Measurements from ENCODE around the gene SKI. TPM values are rescaled to one million over a fixed set of nuclear protein-coding genes. Genes with fewer than 3 reads are reported as not detected.

The SKI gene
- total and polyA plus RNA-seq, 9 of the 15 experiments (the other 6 are each of a cell fraction or from before 2014, with no cell fraction given): 0.10 to 60.5 (median 4.6) TPM

- 95% methylated on average over 31 of the region's 33 CpGs for WGBS (ENCODE audit: insufficient coverage, low coverage, missing lambda C conversion rate)
- Histone ChIP-seq H3K79me2 (ENCODE audit: control insufficient read depth, insufficient read depth, low read length) (peaks cover 3% of the 10 kb centered on the region; the same call in 1 of the 3 replicates), H3K4me3 (no peak overlapping the region), H3K27me3 (ENCODE audit: control insufficient read depth in 2 of 2, insufficient read depth in 2 of 2, low read length in 2 of 2) (no peaks in the 10 kb centered on the region), H4K20me1 (replicated peaks; ENCODE audit: control insufficient read depth, insufficient read depth, low read length) (no peaks in the 10 kb centered on the region), H3K9me1 (ENCODE audit: control insufficient read depth, insufficient read depth, low read length) (no peaks in the 10 kb centered on the region), H3K4me1 (replicated peaks in 1 of 2; ENCODE audit: control insufficient read depth in 2 of 2, insufficient read depth in 2 of 2, low read length in 2 of 2) (peaks cover 12 to 69% of the 10 kb centered on the region in 2 experiments), H3K9me3 (replicated peaks; ENCODE audit: control insufficient read depth, insufficient read depth, low read depth, low read length) (no peaks in the 10 kb centered on the region), H3K4me2 (ENCODE audit: insufficient read depth, low read length) (no peak overlapping the region), H2AFZ (ENCODE audit: low read depth, low read length) (no peak overlapping the region), H3K36me3 (ENCODE audit: control insufficient read depth, insufficient read depth, low read length) (peaks cover 3% of the 10 kb centered on the region; the same call in 2 of the 3 replicates), H3K9ac (ENCODE audit: insufficient read depth in 1 of 2, low read depth in 2 of 2, low read length in 2 of 2) (no peak overlapping the region), H3K27ac (ENCODE audit: extremely low read depth, low read depth, low read length) (no peak overlapping the region)
- ChIA-PET CTCF (ENCODE audit: low intra/inter-chr PET ratio) (no interaction called here), POLR2A (interaction anchor here (0.6 to 0.7 kb wide), 3 partner anchors 10 to 46 kb away, joined by 3 to 4 read pairs (median 3); no protein-coding TSS in a partner anchor)
- no TSS peak for BruUV-seq (replicated peaks)
- TF ChIP-seq HDAC1 (IDR thresholded peaks at IDR 0.05) (no peak), MAFF (IDR thresholded peaks at IDR 0.05; ENCODE audit: low read length) (no peak), ZBTB33 (CRISPR knock-in tag; IDR thresholded peaks at IDR 0.05) (0 out of 2 replicates have a peak, but pooled peaks have one; percentile 17), ZBTB8A (IDR thresholded peaks at IDR 0.05; ENCODE audit: partially characterized antibody) (no peak), POLR2G (IDR thresholded peaks at IDR 0.05; ENCODE audit: low read depth, low read length) (peak; percentile 43; the same call in 1 of the 2 replicates)
- TF ChIP-seq, protein P1, sequence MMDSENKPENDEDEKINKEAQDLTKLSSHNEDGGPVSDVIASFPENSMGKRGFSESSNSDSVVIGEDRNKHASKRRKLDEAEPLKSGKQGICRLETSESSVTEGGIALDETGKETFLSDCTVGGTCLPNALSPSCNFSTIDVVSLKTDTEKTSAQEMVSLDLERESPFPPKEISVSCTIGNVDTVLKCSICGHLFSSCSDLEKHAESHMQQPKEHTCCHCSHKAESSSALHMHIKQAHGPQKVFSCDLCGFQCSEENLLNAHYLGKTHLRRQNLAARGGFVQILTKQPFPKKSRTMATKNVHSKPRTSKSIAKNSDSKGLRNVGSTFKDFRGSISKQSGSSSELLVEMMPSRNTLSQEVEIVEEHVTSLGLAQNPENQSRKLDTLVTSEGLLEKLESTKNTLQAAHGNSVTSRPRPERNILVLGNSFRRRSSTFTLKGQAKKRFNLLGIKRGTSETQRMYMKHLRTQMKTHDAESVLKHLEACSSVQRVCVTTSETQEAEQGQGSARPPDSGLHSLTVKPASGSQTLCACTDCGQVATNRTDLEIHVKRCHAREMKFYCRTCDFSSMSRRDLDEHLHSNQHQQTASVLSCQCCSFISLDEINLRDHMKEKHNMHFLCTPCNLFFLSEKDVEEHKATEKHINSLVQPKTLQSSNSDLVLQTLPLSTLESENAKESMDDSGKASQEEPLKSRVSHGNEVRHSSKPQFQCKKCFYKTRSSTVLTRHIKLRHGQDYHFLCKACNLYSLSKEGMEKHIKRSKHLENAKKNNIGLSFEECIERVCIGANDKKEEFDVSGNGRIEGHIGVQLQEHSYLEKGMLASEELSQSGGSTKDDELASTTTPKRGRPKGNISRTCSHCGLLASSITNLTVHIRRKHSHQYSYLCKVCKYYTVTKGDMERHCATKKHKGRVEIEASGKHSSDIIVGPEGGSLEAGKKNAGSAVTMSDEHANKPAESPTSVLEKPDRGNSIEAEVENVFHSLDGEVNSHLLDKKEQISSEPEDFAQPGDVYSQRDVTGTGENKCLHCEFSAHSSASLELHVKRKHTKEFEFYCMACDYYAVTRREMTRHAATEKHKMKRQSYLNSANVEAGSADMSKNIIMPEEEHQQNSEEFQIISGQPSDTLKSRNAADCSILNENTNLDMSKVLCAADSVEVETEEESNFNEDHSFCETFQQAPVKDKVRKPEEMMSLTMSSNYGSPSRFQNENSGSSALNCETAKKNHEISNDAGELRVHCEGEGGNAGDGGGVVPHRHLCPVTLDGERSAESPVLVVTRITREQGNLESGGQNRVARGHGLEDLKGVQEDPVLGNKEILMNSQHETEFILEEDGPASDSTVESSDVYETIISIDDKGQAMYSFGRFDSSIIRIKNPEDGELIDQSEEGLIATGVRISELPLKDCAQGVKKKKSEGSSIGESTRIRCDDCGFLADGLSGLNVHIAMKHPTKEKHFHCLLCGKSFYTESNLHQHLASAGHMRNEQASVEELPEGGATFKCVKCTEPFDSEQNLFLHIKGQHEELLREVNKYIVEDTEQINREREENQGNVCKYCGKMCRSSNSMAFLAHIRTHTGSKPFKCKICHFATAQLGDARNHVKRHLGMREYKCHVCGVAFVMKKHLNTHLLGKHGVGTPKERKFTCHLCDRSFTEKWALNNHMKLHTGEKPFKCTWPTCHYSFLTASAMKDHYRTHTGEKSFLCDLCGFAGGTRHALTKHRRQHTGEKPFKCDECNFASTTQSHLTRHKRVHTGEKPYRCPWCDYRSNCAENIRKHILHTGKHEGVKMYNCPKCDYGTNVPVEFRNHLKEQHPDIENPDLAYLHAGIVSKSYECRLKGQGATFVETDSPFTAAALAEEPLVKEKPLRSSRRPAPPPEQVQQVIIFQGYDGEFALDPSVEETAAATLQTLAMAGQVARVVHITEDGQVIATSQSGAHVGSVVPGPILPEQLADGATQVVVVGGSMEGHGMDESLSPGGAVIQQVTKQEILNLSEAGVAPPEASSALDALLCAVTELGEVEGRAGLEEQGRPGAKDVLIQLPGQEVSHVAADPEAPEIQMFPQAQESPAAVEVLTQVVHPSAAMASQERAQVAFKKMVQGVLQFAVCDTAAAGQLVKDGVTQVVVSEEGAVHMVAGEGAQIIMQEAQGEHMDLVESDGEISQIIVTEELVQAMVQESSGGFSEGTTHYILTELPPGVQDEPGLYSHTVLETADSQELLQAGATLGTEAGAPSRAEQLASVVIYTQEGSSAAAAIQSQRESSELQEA (IDR thresholded peaks at IDR 0.05; ENCODE audit: low read depth): no peak
- in situ Hi-C loops (cut with MboI): loop anchor here (25.0 kb wide), 1 partner anchor 352 kb away; the partner anchor contains the start of genes HES5 and PANK4
- ATAC-seq: no peak
- no peak for DNase-seq (ENCODE audit: extremely low read depth in 1 of 4, low spot score in 3 of 4)
- no peak for FAIRE-seq
- intact Hi-C loops (cut with micrococcal nuclease): no loop called here
Observed at GRCh38 chr1:2184934-2185333, 43.2 kb upstream of the SKI start.

Measured in K562 (cell line).